ENCODE results near the gene THAP7.

DNA sequence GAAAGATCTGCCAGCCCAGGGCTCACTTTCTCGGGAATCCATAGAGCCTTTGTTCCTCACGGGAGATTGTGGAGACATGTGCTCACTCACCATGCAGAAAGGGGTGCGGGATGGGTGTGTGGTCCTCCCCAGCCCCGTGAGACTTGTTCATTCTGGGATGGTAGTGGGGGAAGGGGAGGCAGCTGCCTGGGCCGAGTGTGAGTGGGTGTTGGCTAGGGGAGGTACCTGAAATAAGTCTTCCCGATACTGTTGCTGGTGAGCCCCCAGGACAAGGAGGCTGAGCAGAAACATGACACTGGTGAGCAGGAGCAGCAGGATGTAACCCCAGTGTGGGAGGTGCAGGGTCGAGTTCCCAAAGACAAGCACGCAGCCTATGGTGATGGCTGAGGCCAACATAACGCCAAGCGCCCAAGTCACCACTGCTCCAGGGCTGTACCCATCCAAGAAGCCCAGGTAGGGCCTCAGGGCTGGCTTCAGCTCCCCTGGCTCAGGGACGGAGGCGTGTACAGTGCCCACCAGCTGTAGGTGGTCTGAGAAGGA, 27.6 kb upstream of the THAP7 start:
- TF ChIP-seq POLR2A (IDR thresholded peaks at IDR 0.05) (no peak), CTCF (IDR thresholded peaks at IDR 0.05) (no peak), POLR2AphosphoS5 (IDR thresholded peaks at IDR 0.05; ENCODE audit: insufficient read depth in 1 of 2, low read depth in 1 of 2) (no peak)
